Measurements from ENCODE around the gene RIPOR1. TPM values are rescaled to one million over a fixed set of nuclear protein-coding genes. Genes with fewer than 3 reads are reported as not detected.

Gene RIPOR1
- polyA plus RNA-seq, 1 donor (not counting 4 experiments of a cell fraction or from before 2014, with no cell fraction given): 5.3 TPM

- no peaks in the 10 kb centered on the region for H3K27me3 ChIP-seq (ENCODE audit: control insufficient read depth, extremely low read depth, insufficient read depth, low read length)
- H4K20me1 ChIP-seq (ENCODE audit: control insufficient read depth, extremely low read depth, insufficient read depth, low read length): no peaks in the 10 kb centered on the region
- no peaks in the 10 kb centered on the region for H3K9me3 ChIP-seq (ENCODE audit: control insufficient read depth, low read depth, low read length)
- H2AFZ ChIP-seq (ENCODE audit: control insufficient read depth, low read length): no peak overlapping the region
- no peak overlapping the region for H3K27ac ChIP-seq (ENCODE audit: control insufficient read depth, insufficient read depth, low read length)
- no peak for TF ChIP-seq CTCF (optimal IDR thresholded peaks at IDR 0.05 in 1 of 3, IDR thresholded peaks at IDR 0.05 in 1 of 3, conservative IDR thresholded peaks at IDR 0.05 in 1 of 3; ENCODE audit: extremely low read depth in 1 of 3, insufficient read depth in 2 of 3, low read length in 3 of 3)
- TF ChIP-seq EZH2 (IDR thresholded peaks at IDR 0.05; ENCODE audit: low read length): no peak
- no peak overlapping the region for H3K4me2 ChIP-seq (ENCODE audit: control insufficient read depth, extremely low read depth, insufficient read depth, low read depth, low read length)
- dilution Hi-C loops (cut with MboI; ENCODE audit: extremely low pct_ligation_motif_present, low sequenced_read_pairs): no loop called here
- H3K36me3 ChIP-seq (ENCODE audit: control insufficient read depth in 2 of 2, extremely low read depth in 1 of 2, insufficient read depth in 2 of 2, low read length in 2 of 2): peaks cover 0 to 2% of the 10 kb centered on the region in 2 experiments
- no peaks in the 10 kb centered on the region for H3K9me1 ChIP-seq (ENCODE audit: control insufficient read depth, extremely low read depth, insufficient read depth, low read length)
- H3K4me3 ChIP-seq (ENCODE audit: control insufficient read depth in 2 of 3, extremely low read depth in 1 of 3, insufficient read depth in 2 of 3, low read depth in 1 of 3, low read length in 3 of 3): no peak overlapping the region
- FAIRE-seq: no peak
- peaks cover 14% of the 10 kb centered on the region for H3K4me1 ChIP-seq (ENCODE audit: control insufficient read depth, extremely low read depth, insufficient read depth, low read length)
- no peak overlapping the region for H3K9ac ChIP-seq (ENCODE audit: control insufficient read depth, extremely low read depth, insufficient read depth, low read length)
- no peak for DNase-seq (ENCODE audit: low read depth, low spot score)
- H3K79me2 ChIP-seq (ENCODE audit: control insufficient read depth, insufficient read depth, low read length): peaks cover 57% of the 10 kb centered on the region
Measured at GRCh38 chr16:67593288-67593687, 64.7 kb downstream of the RIPOR1 start.

DNA sequence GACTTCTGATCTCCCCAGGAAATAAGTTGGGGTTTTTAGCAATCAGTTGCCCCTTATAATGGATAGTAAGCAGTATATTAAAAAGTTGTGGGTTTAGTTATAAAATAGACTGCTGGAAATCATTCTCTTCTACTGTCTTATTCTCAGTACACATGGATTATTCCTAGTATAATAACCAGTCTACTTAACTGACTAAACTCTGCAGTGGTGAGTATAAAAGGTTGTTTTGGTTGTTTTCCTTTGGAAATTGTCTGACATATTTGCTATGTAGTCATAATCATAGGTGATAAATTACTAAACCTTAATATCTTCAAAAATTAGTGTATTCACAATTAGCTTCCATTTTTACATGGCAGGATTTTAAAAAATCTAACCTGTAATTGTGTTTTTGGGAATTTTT, 65.1 kb downstream of the RIPOR1 start:
- Histone ChIP-seq H3K4me3 (ENCODE audit: control insufficient read depth in 2 of 3, extremely low read depth in 1 of 3, insufficient read depth in 2 of 3, low read depth in 1 of 3, low read length in 3 of 3) (no peak overlapping the region), H3K36me3 (ENCODE audit: control insufficient read depth in 2 of 2, extremely low read depth in 1 of 2, insufficient read depth in 2 of 2, low read length in 2 of 2) (peaks cover 0 to 2% of the 10 kb centered on the region in 2 experiments), H3K79me2 (ENCODE audit: control insufficient read depth, insufficient read depth, low read length) (peaks cover 59% of the 10 kb centered on the region), H4K20me1 (ENCODE audit: control insufficient read depth, extremely low read depth, insufficient read depth, low read length) (no peaks in the 10 kb centered on the region), H3K9ac (ENCODE audit: control insufficient read depth, extremely low read depth, insufficient read depth, low read length) (no peak overlapping the region), H3K9me1 (ENCODE audit: control insufficient read depth, extremely low read depth, insufficient read depth, low read length) (no peaks in the 10 kb centered on the region), H2AFZ (ENCODE audit: control insufficient read depth, low read length) (no peak overlapping the region), H3K9me3 (ENCODE audit: control insufficient read depth, low read depth, low read length) (no peaks in the 10 kb centered on the region), H3K4me1 (ENCODE audit: control insufficient read depth, extremely low read depth, insufficient read depth, low read length) (peaks cover 14% of the 10 kb centered on the region), H3K27me3 (ENCODE audit: control insufficient read depth, extremely low read depth, insufficient read depth, low read length) (no peaks in the 10 kb centered on the region), H3K4me2 (ENCODE audit: control insufficient read depth, extremely low read depth, insufficient read depth, low read depth, low read length) (no peak overlapping the region), H3K27ac (ENCODE audit: control insufficient read depth, insufficient read depth, low read length) (no peak overlapping the region)
- FAIRE-seq: no peak
- dilution Hi-C loops (cut with MboI; ENCODE audit: extremely low pct_ligation_motif_present, low sequenced_read_pairs): no loop called here
- TF ChIP-seq EZH2 (IDR thresholded peaks at IDR 0.05; ENCODE audit: low read length): no peak
- no peak for TF ChIP-seq CTCF (optimal IDR thresholded peaks at IDR 0.05 in 1 of 3, IDR thresholded peaks at IDR 0.05 in 1 of 3, conservative IDR thresholded peaks at IDR 0.05 in 1 of 3; ENCODE audit: extremely low read depth in 1 of 3, insufficient read depth in 2 of 3, low read length in 3 of 3)
- DNase-seq (ENCODE audit: low read depth, low spot score): no peak
